ENCODE results near the gene ADK.

- TF ChIP-seq CTCF (conservative IDR thresholded peaks at IDR 0.05): no peak
- no peak for TF ChIP-seq ZFX (IDR thresholded peaks at IDR 0.05)
Observed at GRCh38 chr10:74637685-74638084, 486.7 kb downstream of the ADK start.
